GM23338 (cell line): ENCODE measurements around the gene CACNA2D4.

ENCODE experiments used
- POLR2AphosphoS5 ChIP-seq: IDR thresholded peaks from 2 replicates; pipeline ENCODE4 v1.6.1; 2016; ENCODE audit warnings: antibody characterized with exemption, low read depth
- REST ChIP-seq: IDR thresholded peaks from one replicate; pipeline ENCODE4 v1.6.1; 2018; ENCODE audit warnings: antibody characterized with exemption; ENCODE audit not compliant: unreplicated experiment

DNA sequence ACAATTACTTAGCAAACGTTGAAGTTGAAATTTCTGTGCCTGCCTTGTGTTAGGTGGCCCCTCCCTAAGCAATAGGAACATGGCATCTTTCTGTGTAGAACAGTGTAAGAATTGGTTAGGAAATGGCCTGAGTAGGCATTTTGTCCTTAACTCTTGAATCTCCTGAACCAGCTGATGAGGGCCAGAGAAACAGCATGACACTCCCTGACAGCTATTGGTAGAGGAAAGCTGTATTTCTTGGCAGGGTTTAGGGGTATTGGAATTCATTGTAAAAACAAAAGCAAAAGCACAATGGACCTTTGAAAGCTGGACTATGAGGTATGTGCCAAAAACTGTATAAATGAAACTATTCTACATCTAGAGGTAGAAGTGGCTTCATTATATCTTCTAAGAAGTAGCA is 138.7 kb downstream of the CACNA2D4 start:
- no peak for TF ChIP-seq POLR2AphosphoS5
- no peak for TF ChIP-seq REST
